ENCODE data around the gene MAML2.

DNA sequence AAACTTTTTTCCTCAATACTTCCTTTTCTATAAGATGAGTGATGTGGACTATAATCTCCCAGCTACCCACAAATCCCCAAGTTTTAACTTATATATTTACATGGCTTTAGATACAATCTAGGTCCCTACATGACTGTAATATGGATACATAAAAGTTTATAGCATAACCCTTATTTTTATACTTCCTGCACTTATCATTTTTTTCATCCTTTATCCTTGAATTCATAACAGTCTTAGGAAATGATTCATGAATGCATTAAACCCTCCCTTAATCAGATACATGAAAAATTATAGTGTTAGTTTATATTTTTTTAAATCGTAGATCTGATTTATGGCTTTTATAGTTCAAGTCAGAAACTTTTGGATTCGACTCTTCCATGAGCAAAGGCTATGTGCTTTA lies 195.8 kb downstream of the MAML2 start:
- TF ChIP-seq, protein P1, sequence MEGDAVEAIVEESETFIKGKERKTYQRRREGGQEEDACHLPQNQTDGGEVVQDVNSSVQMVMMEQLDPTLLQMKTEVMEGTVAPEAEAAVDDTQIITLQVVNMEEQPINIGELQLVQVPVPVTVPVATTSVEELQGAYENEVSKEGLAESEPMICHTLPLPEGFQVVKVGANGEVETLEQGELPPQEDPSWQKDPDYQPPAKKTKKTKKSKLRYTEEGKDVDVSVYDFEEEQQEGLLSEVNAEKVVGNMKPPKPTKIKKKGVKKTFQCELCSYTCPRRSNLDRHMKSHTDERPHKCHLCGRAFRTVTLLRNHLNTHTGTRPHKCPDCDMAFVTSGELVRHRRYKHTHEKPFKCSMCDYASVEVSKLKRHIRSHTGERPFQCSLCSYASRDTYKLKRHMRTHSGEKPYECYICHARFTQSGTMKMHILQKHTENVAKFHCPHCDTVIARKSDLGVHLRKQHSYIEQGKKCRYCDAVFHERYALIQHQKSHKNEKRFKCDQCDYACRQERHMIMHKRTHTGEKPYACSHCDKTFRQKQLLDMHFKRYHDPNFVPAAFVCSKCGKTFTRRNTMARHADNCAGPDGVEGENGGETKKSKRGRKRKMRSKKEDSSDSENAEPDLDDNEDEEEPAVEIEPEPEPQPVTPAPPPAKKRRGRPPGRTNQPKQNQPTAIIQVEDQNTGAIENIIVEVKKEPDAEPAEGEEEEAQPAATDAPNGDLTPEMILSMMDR (IDR thresholded peaks at IDR 0.05; ENCODE audit: control extremely low read depth in 1 of 3, insufficient read depth in 1 of 3, low read depth in 1 of 3, low read length in 3 of 3), result no peak
- TF ChIP-seq POLR2A (IDR thresholded peaks at IDR 0.05; ENCODE audit: control extremely low read depth in 1 of 2, low read depth in 2 of 2, low read length in 2 of 2), result no peak
